Measurements from ENCODE around the gene OGA.
"Not testable (repeated sequence)": the region's sequence is repeated elsewhere in the genome, so short reads cannot be mapped to it uniquely, and the experiment has no call there.

Gene OGA

GRCh38 chr10:101814466-101815071 is 3.7 kb downstream of the OGA start:
- in situ Hi-C loops (cut with MboI; ENCODE audit: low sequenced_read_pairs) = no loop called here

- in situ Hi-C loops (cut with MboI; ENCODE audit: low sequenced_read_pairs) = no loop called here
Observed at GRCh38 chr10:101812606-101813005, 5.6 kb downstream of the OGA start.

- in situ Hi-C loops (cut with MboI; ENCODE audit: low sequenced_read_pairs) = no loop called here
Observed at GRCh38 chr10:101807158-101807557, 11.1 kb downstream of the OGA start.

- in situ Hi-C loops (cut with MboI; ENCODE audit: low sequenced_read_pairs) = no loop called here
Observed at GRCh38 chr10:101803511-101803910, 14.7 kb downstream of the OGA start.

GRCh38 chr10:101797403-101798059 is 20.7 kb downstream of the OGA start:
- in situ Hi-C loops (cut with MboI; ENCODE audit: low sequenced_read_pairs) = no loop called here

GRCh38 chr10:101793526-101793925 is 24.7 kb downstream of the OGA start:
- in situ Hi-C loops (cut with MboI; ENCODE audit: low sequenced_read_pairs) = no loop called here

- in situ Hi-C loops (cut with MboI; ENCODE audit: low sequenced_read_pairs) = no loop called here
Observed at GRCh38 chr10:101789686-101790085, 28.6 kb downstream of the OGA start.

GRCh38 chr10:101789231-101789630 is 29.0 kb downstream of the OGA start:
- in situ Hi-C loops (cut with MboI; ENCODE audit: low sequenced_read_pairs) = not testable (repeated sequence)

GRCh38 chr10:101785801-101786200 is 32.4 kb downstream of the OGA start:
- in situ Hi-C loops (cut with MboI; ENCODE audit: low sequenced_read_pairs) = no loop called here

- in situ Hi-C loops (cut with MboI; ENCODE audit: low sequenced_read_pairs) = no loop called here
Observed at GRCh38 chr10:101784558-101784957, 33.7 kb downstream of the OGA start.

GRCh38 chr10:101783736-101784118 is 34.5 kb downstream of the OGA start:
- in situ Hi-C loops (cut with MboI; ENCODE audit: low sequenced_read_pairs) = no loop called here

GRCh38 chr10:101782811-101783735 is 35.2 kb downstream of the OGA start, which contains the start of gene NPM3:
TSS of gene NPM3 (minus strand) at chr10:101783446. CDS start at chr10:101783390, 56 bp downstream.
- in situ Hi-C loops (cut with MboI; ENCODE audit: low sequenced_read_pairs) = no loop called here

GRCh38 chr10:101781984-101782810 is 36.0 kb downstream of the OGA start:
- in situ Hi-C loops (cut with MboI; ENCODE audit: low sequenced_read_pairs) = no loop called here

- in situ Hi-C loops (cut with MboI; ENCODE audit: low sequenced_read_pairs) = no loop called here
Observed at GRCh38 chr10:101781655-101781983, 36.6 kb downstream of the OGA start.

- in situ Hi-C loops (cut with MboI; ENCODE audit: low sequenced_read_pairs) = no loop called here
Observed at GRCh38 chr10:101780818-101781654, 37.2 kb downstream of the OGA start.

- in situ Hi-C loops (cut with MboI; ENCODE audit: low sequenced_read_pairs) = no loop called here
Observed at GRCh38 chr10:101780187-101780817, 37.9 kb downstream of the OGA start.

GRCh38 chr10:101779544-101780186 is 38.6 kb downstream of the OGA start:
- in situ Hi-C loops (cut with MboI; ENCODE audit: low sequenced_read_pairs) = no loop called here

- in situ Hi-C loops (cut with MboI; ENCODE audit: low sequenced_read_pairs) = no loop called here
Observed at GRCh38 chr10:101778781-101779543, 39.3 kb downstream of the OGA start.

Measured in HL-60/S4 (cell line).